PC-9 (cell line): ENCODE data around the gene GPR17. TPM values are rescaled to one million over a fixed set of nuclear protein-coding genes. Genes with fewer than 3 reads are reported as not detected.

Experiments
- BruUV-seq: library from RNA; stranded (reverse); fragments of 400-500 nt; replicated peaks from 2 replicates; lab custom pipeline; 2021; lab: Mats Ljungman, UMichigan
- CTCF ChIA-PET: fragments of 300-600 bp; sonication (Branson Sonifier 250); formaldehyde crosslinking; loops from one replicate; lab custom pipeline; 2022; ENCODE audit warnings: antibody characterized with exemption; lab: Charles Lee
- POLR2A ChIA-PET: fragments of 300-600 bp; sonication (Branson Sonifier 250); formaldehyde crosslinking; loops from one replicate; lab custom pipeline; 2022; ENCODE audit warnings: antibody characterized with exemption; ENCODE audit not compliant: unreplicated experiment; lab: Charles Lee
- DNase-seq, 2 experiments: peaks; one replicate each; pipeline versions ENCODE4 v3.0.0 to v3.0.0-alpha.2; 2015 to 2022; ENCODE audit warnings: mixed read lengths in 1 of 2
- H2AFZ ChIP-seq: fragments of 200-600 bp; sonication (generic); 2 replicates; pipeline ENCODE4 v1.8.1; 2017; ENCODE audit warnings: antibody characterized with exemption
- H3F3A ChIP-seq: fragments of 200-600 bp; sonication (generic); 2 replicates; pipeline ENCODE4 v1.8.1; 2017; ENCODE audit warnings: antibody characterized with exemption, mild to moderate bottlenecking, low read depth; ENCODE audit not compliant: insufficient read depth
- H3K27ac ChIP-seq: fragments of 200-600 bp; sonication (generic); 2 replicates; pipeline ENCODE4 v1.6.1; 2016; ENCODE audit warnings: mixed run types
- H3K27me3 ChIP-seq: fragments of 200-600 bp; sonication (generic); 2 replicates; pipeline ENCODE4 v1.6.1; 2016; ENCODE audit warnings: low read depth, mixed run types; ENCODE audit not compliant: insufficient read depth
- H3K36me3 ChIP-seq: fragments of 200-600 bp; sonication (generic); 2 replicates; pipeline ENCODE4 v1.6.1; 2016; ENCODE audit warnings: low read depth, mixed run types
- H3K4me1 ChIP-seq: fragments of 200-600 bp; sonication (generic); replicated peaks from 2 replicates; pipeline ENCODE4 v1.6.1; 2016; ENCODE audit warnings: mixed run types; ENCODE audit not compliant: insufficient read depth
- H3K4me2 ChIP-seq: fragments of 200-600 bp; sonication (generic); 2 replicates; pipeline ENCODE4 v1.6.1; 2017; ENCODE audit warnings: mixed run types
- H3K4me3 ChIP-seq: fragments of 200-600 bp; sonication (generic); 2 replicates; pipeline ENCODE4 v1.6.1; 2016; ENCODE audit warnings: mixed run types
- H3K79me2 ChIP-seq: fragments of 200-600 bp; sonication (generic); 2 replicates; pipeline ENCODE4 v1.6.1; 2017; ENCODE audit warnings: low read depth, mixed run types
- H3K9me2 ChIP-seq: fragments of 200-600 bp; sonication (generic); 2 replicates; pipeline ENCODE4 v1.8.1; 2017; ENCODE audit warnings: mild to moderate bottlenecking; ENCODE audit not compliant: insufficient read depth
- H3K9me3 ChIP-seq: fragments of 200-600 bp; sonication (generic); 2 replicates; pipeline ENCODE4 v1.8.1; 2016; ENCODE audit warnings: low read depth; ENCODE audit not compliant: insufficient read depth
- H4K20me1 ChIP-seq: fragments of 200-600 bp; sonication (generic); 2 replicates; pipeline ENCODE4 v1.8.1; 2017; ENCODE audit not compliant: insufficient read depth
- CTCF ChIP-seq: fragments of 200-600 bp; sonication (generic); conservative IDR thresholded peaks from 2 replicates; pipeline ENCODE4 v1.6.1; 2017; ENCODE audit warnings: mixed run types, antibody characterized with exemption, mild to moderate bottlenecking, moderate library complexity
- EZH2 ChIP-seq: fragments of 200-600 bp; sonication (generic); IDR thresholded peaks from 2 replicates; pipeline ENCODE4 v1.8.0; 2017; ENCODE audit warnings: antibody characterized with exemption, low read depth
- intact Hi-C: fragments of 100-400 bp; cut with micrococcal nuclease; formaldehyde crosslinking; loops from one replicate; pipeline ENCODE4 v1.10.0; 2022; ENCODE audit not compliant: unreplicated experiment
- total RNA-seq: library from RNA; stranded (reverse); gene quantifications from 2 replicates; pipeline ENCODE4 v1.2.3, GENCODE V29; 2021

GPR17 gene
- total RNA-seq, 1 experiment from 2014 or later: not detected

- H3K4me2 ChIP-seq: no peak overlapping the region
- ChIA-PET CTCF (no interaction called here), POLR2A (no interaction called here)
- no peaks in the 10 kb centered on the region for H3K79me2 ChIP-seq
- intact Hi-C loops: no loop called here
- H3K4me3 ChIP-seq: no peak overlapping the region
- peaks cover 7% of the 10 kb centered on the region; the same call in 1 of the 2 replicates for H3K9me3 ChIP-seq
- TF ChIP-seq CTCF: no peak
- TF ChIP-seq EZH2: no peak
- no peaks in the 10 kb centered on the region for H3K4me1 ChIP-seq
- no peaks in the 10 kb centered on the region for H3K36me3 ChIP-seq
- no peaks in the 10 kb centered on the region for H3K9me2 ChIP-seq
- H3K27ac ChIP-seq: no peak overlapping the region
- DNase-seq: no peak
- no TSS peak for BruUV-seq
- H3K27me3 ChIP-seq: peaks cover 57% of the 10 kb centered on the region
- H4K20me1 ChIP-seq: no peaks in the 10 kb centered on the region
- H2AFZ ChIP-seq: no peak overlapping the region
- no peaks in the 10 kb centered on the region for H3F3A ChIP-seq
Measured at GRCh38 chr2:127606625-127607398, 39.1 kb upstream of the GPR17 start.

GRCh38 chr2:127607399-127607908 lies 38.5 kb upstream of the GPR17 start:
- Histone ChIP-seq H3K4me1 (no peaks in the 10 kb centered on the region), H2AFZ (no peak overlapping the region), H3K27me3 (peaks cover 63% of the 10 kb centered on the region), H3K27ac (no peak overlapping the region), H3K9me2 (no peaks in the 10 kb centered on the region), H3K36me3 (no peaks in the 10 kb centered on the region), H3K9me3 (peaks cover 7% of the 10 kb centered on the region; the same call in 1 of the 2 replicates), H3F3A (no peaks in the 10 kb centered on the region), H3K79me2 (no peaks in the 10 kb centered on the region), H3K4me2 (no peak overlapping the region), H3K4me3 (no peak overlapping the region), H4K20me1 (no peaks in the 10 kb centered on the region)
- ChIA-PET POLR2A (no interaction called here), CTCF (no interaction called here)
- no TSS peak for BruUV-seq
- no peak for TF ChIP-seq CTCF
- no peak for TF ChIP-seq EZH2
- intact Hi-C loops: no loop called here
- DNase-seq: no peak

- CTCF ChIA-PET: no interaction called here
- H3K27me3 ChIP-seq: peaks cover 72% of the 10 kb centered on the region
- BruUV-seq: no TSS peak
- POLR2A ChIA-PET: no interaction called here
- DNase-seq: no peak
- no peaks in the 10 kb centered on the region for H3K4me1 ChIP-seq
- no peak overlapping the region for H3K27ac ChIP-seq
- intact Hi-C loops: no loop called here
- H3K4me2 ChIP-seq: no peak overlapping the region
- peaks cover 6% of the 10 kb centered on the region for H3K9me3 ChIP-seq
- H2AFZ ChIP-seq: no peak overlapping the region
- H3F3A ChIP-seq: no peaks in the 10 kb centered on the region
- H4K20me1 ChIP-seq: no peaks in the 10 kb centered on the region
- no peaks in the 10 kb centered on the region for H3K9me2 ChIP-seq
- H3K36me3 ChIP-seq: no peaks in the 10 kb centered on the region
- no peaks in the 10 kb centered on the region for H3K79me2 ChIP-seq
- no peak overlapping the region for H3K4me3 ChIP-seq
- TF ChIP-seq EZH2: no peak
- TF ChIP-seq CTCF: no peak
Measured at GRCh38 chr2:127608061-127609030, 37.6 kb upstream of the GPR17 start.
